HepG2 (cell line): ENCODE data around the gene TEX50. TPM values are rescaled to one million over a fixed set of nuclear protein-coding genes. Genes with fewer than 3 reads are reported as not detected.

ENCODE experiments used
- ATAC-seq: fragments of 200-7000 bp; cut with Tn5 transposase; 3 replicates; pipeline ENCODE4 v1.9.1; 2020; ENCODE audit warnings: mild to moderate bottlenecking, moderate library complexity
- BruUV-seq: library from RNA; stranded (reverse); fragments of 400-500 nt; replicated peaks from 2 replicates; lab custom pipeline; 2021; lab: Mats Ljungman, UMichigan
- CTCF ChIA-PET: fragments of 300-600 bp; formaldehyde crosslinking; extraction: SDS; loops from one replicate; lab custom pipeline; 2021; ENCODE audit warnings: low total read pairs, inconsistent platforms, low intra/inter-chr PET ratio; lab: Yijun Ruan, JAX
- POLR2A ChIA-PET: fragments of 350-600 bp; sonication (Branson Sonifier 250); formaldehyde crosslinking; loops from one replicate; lab custom pipeline; 2020; ENCODE audit warnings: antibody characterized with exemption, inconsistent platforms; lab: Yijun Ruan, JAX
- DNase-seq: peaks from one replicate; pipeline ENCODE4 v3.0.0-alpha.2; 2015; ENCODE audit warnings: low spot score
- FAIRE-seq: peaks from 3 replicates; lab custom pipeline; 2011; peaks lifted over from hg19 to GRCh38; lab: Jason Lieb, UNC
- H2AFZ ChIP-seq: one replicate; pipeline ENCODE4 v1.6.1; 2011; ENCODE audit warnings: low read length, inconsistent platforms
- H3K27ac ChIP-seq: fragments of 300-600 bp; 3 replicates; pipeline ENCODE4 v1.8.0; 2011; ENCODE audit warnings: mixed run types, mild to moderate bottlenecking, mixed read lengths, low read length, inconsistent platforms; ENCODE audit not compliant: insufficient read depth; ENCODE audit errors: extremely low read length
- H3K27me3 ChIP-seq, 2 experiments: fragments of 200-600 bp in 1 of 2; 2 replicates in 1 of 2; 3 replicates in 1 of 2; pipeline versions ENCODE4 v1.6.0 to v1.8.0; 2011; ENCODE audit warnings: low read length in 2 of 2, mild to moderate bottlenecking in 2 of 2, moderate library complexity in 2 of 2, inconsistent platforms in 1 of 2; ENCODE audit not compliant: insufficient read depth in 2 of 2, control insufficient read depth in 1 of 2
- H3K36me3 ChIP-seq, 2 experiments: fragments of 200-600 bp in 1 of 2; replicated peaks in 1 of 2; 2 replicates in 1 of 2; 3 replicates in 1 of 2; pipeline versions ENCODE4 v1.5.1 to v1.8.0; 2011; ENCODE audit warnings: low read length in 2 of 2, inconsistent platforms in 1 of 2; ENCODE audit not compliant: insufficient read depth in 2 of 2, control insufficient read depth in 1 of 2
- H3K4me1 ChIP-seq: 2 replicates; pipeline ENCODE4 v1.5.1; 2012; ENCODE audit warnings: low read length, inconsistent platforms; ENCODE audit not compliant: insufficient read depth
- H3K4me2 ChIP-seq: 2 replicates; pipeline ENCODE4 v1.6.0; 2011; ENCODE audit warnings: low read depth, low read length, inconsistent platforms
- H3K4me3 ChIP-seq, 3 experiments: fragments of 200-600 bp in 1 of 3; sonication (generic), shearing (Covaris generic) in 1 of 3; replicated peaks in 1 of 3; 2 replicates each; pipeline ENCODE4 v1.5.1; 2011 to 2016; ENCODE audit warnings: low read length in 3 of 3, inconsistent platforms in 2 of 3, low read depth in 2 of 3, mild to moderate bottlenecking in 2 of 3, control low read depth in 1 of 3, mixed read lengths in 1 of 3; ENCODE audit not compliant: insufficient read depth in 1 of 3
- H3K79me2 ChIP-seq: one replicate; pipeline ENCODE4 v1.6.1; 2011; ENCODE audit warnings: low read length, inconsistent platforms; ENCODE audit not compliant: insufficient read depth
- H3K9ac ChIP-seq: 2 replicates; pipeline ENCODE4 v1.6.0; 2011; ENCODE audit warnings: mild to moderate bottlenecking, low read depth, low read length, inconsistent platforms; ENCODE audit not compliant: insufficient read depth
- H3K9me3 ChIP-seq: 2 replicates; pipeline ENCODE4 v1.5.1; 2012; ENCODE audit warnings: mild to moderate bottlenecking, low read length
- H4K20me1 ChIP-seq: 2 replicates; pipeline ENCODE4 v1.6.0; 2011; ENCODE audit warnings: inconsistent platforms, mild to moderate bottlenecking, low read length, moderate library complexity; ENCODE audit not compliant: insufficient read depth
- CTCF ChIP-seq: sonication (generic); formaldehyde crosslinking; IDR thresholded peaks from 2 replicates; pipeline ENCODE4 v1.5.0; 2020; ENCODE audit warnings: mild to moderate bottlenecking, missing genetic modification reagents, moderate library complexity
- HOXA7 ChIP-seq: sonication (generic); formaldehyde crosslinking; IDR thresholded peaks from 2 replicates; pipeline ENCODE4 v1.8.1; 2022; ENCODE audit warnings: mild to moderate bottlenecking, missing genetic modification reagents, moderate library complexity
- MTF1 ChIP-seq: sonication (generic); formaldehyde crosslinking; IDR thresholded peaks from 2 replicates; pipeline ENCODE4 v1.5.0; 2020; ENCODE audit warnings: missing genetic modification reagents
- NR2C2 ChIP-seq: sonication (generic); formaldehyde crosslinking; IDR thresholded peaks from 2 replicates; pipeline ENCODE4 v1.4.0; 2020; ENCODE audit warnings: missing genetic modification reagents, mild to moderate bottlenecking, moderate library complexity, borderline replicate concordance
- RAD51 ChIP-seq: fragments of 450-650 bp; IDR thresholded peaks from 2 replicates; pipeline ENCODE4 v1.6.1; 2016; ENCODE audit warnings: borderline replicate concordance
- SMARCE1 ChIP-seq: fragments of 450-650 bp; IDR thresholded peaks from 2 replicates; pipeline ENCODE4 v1.6.1; 2017; ENCODE audit warnings: borderline replicate concordance
- SRSF4 ChIP-seq: fragments of 200-400 bp; formaldehyde crosslinking; IDR thresholded peaks from one replicate; pipeline ENCODE4 v1.6.1; 2018; ENCODE audit warnings: mild to moderate bottlenecking, low read depth, low read length, moderate library complexity; ENCODE audit not compliant: poor library complexity, severe bottlenecking
- STAG1 ChIP-seq: sonication (generic); formaldehyde crosslinking; IDR thresholded peaks from 2 replicates; pipeline ENCODE4 v1.4.0; 2020; ENCODE audit warnings: missing genetic modification reagents
- ZNF720 ChIP-seq: sonication (generic); formaldehyde crosslinking; IDR thresholded peaks from 2 replicates; pipeline ENCODE4 v1.4.0; 2020; ENCODE audit warnings: missing genetic modification reagents
- WGBS: methylation state at CpG from one replicate; pipeline ENCODE4 v1.1.6; 2017; ENCODE audit warnings: low lambda C conversion rate; 5-methylcytosine and 5-hydroxymethylcytosine counted together
- in situ Hi-C: cut with HindIII; loops from 2 replicates; pipeline ENCODE4 v1.10.0; 2017; ENCODE audit warnings: low pct_unique_long_range_greater_than_20kb; ENCODE audit not compliant: extremely low pct_ligation_motif_present
- intact Hi-C: fragments of 100-400 bp; cut with micrococcal nuclease; formaldehyde crosslinking; loops from one replicate; pipeline ENCODE4 v1.10.0; 2022; ENCODE audit not compliant: unreplicated experiment
- polyA plus RNA-seq, 8 experiments: library from polyadenylated mRNA; depleted of rRNA in 3 of 8; stranded (reverse) in 7 of 8; unstranded in 1 of 8; fragments of >200 nt; fragmentation: Illumina TruSeq in 4 of 8; extraction: Trizol in 4 of 8; gene quantifications; 2 replicates each; pipeline versions ENCODE4 v1.2.1 to v1.2.3, GENCODE V29; 2011 to 2016; ENCODE audit warnings: low read depth in 4 of 8, missing spikeins in 1 of 8, mixed read lengths in 1 of 8; ENCODE audit not compliant: insufficient read depth in 1 of 8
- total RNA-seq, 5 experiments: library from RNA; depleted of rRNA; stranded (reverse); fragments of >200 nt; fragmentation: Illumina TruSeq; extraction: Trizol; gene quantifications; 2 replicates each; pipeline ENCODE4 v1.2.3, GENCODE V29; 2016; ENCODE audit warnings: low read depth in 1 of 5

Gene TEX50
- total and polyA plus RNA-seq, 2 of the 13 experiments (the other 11 are each of a cell fraction or from before 2014, with no cell fraction given) = not detected

- FAIRE-seq (no peak), ATAC-seq (peak; percentile 52), DNase-seq (no peak)
- H2AFZ ChIP-seq = no peak overlapping the region
- in situ Hi-C loops = no loop called here
- BruUV-seq = no TSS peak
- H3K4me1 ChIP-seq = no peaks in the 10 kb centered on the region
- no peaks in the 10 kb centered on the region for H3K36me3 ChIP-seq
- H3K9ac ChIP-seq = no peak overlapping the region
- no peak overlapping the region for H3K27ac ChIP-seq
- H3K79me2 ChIP-seq = no peaks in the 10 kb centered on the region
- TF ChIP-seq SMARCE1 (no peak), HOXA7 (CRISPR knock-in tag) (no peak), SRSF4 (no peak), MTF1 (CRISPR knock-in tag) (no peak), ZNF720 (CRISPR knock-in tag) (no peak)
- intact Hi-C loops = no loop called here
- no peaks in the 10 kb centered on the region for H4K20me1 ChIP-seq
- no peaks in the 10 kb centered on the region for H3K9me3 ChIP-seq
- POLR2A ChIA-PET = no interaction called here
- H3K4me2 ChIP-seq = no peak overlapping the region
- CTCF ChIA-PET = no interaction called here
- no peak overlapping the region for H3K4me3 ChIP-seq
- H3K27me3 ChIP-seq = no peaks in the 10 kb centered on the region
Measured at GRCh38 chr1:173627269-173627668, 7.9 kb upstream of the TEX50 start.

GRCh38 chr1:173628888-173629287 is 6.2 kb upstream of the TEX50 start:
- Histone ChIP-seq H3K4me2 (no peak overlapping the region), H3K4me3 (no peak overlapping the region), H3K9me3 (no peaks in the 10 kb centered on the region), H3K27me3 (no peaks in the 10 kb centered on the region), H3K79me2 (no peaks in the 10 kb centered on the region), H2AFZ (no peak overlapping the region), H3K9ac (no peak overlapping the region), H3K27ac (no peak overlapping the region), H3K4me1 (no peaks in the 10 kb centered on the region), H4K20me1 (no peaks in the 10 kb centered on the region), H3K36me3 (no peaks in the 10 kb centered on the region)
- POLR2A ChIA-PET = no interaction called here
- FAIRE-seq = no peak
- in situ Hi-C loops = no loop called here
- TF ChIP-seq CTCF (CRISPR knock-in tag) (peak; percentile 20; the same call in 1 of the 2 replicates), STAG1 (CRISPR knock-in tag) (0 out of 2 replicates have a peak, but pooled peaks have one; percentile 19), NR2C2 (CRISPR knock-in tag) (no peak), RAD51 (no peak)
- BruUV-seq = no TSS peak
- no peak for DNase-seq
- ATAC-seq = no peak
- intact Hi-C loops = no loop called here
- CTCF ChIA-PET = no interaction called here
- WGBS = 47% methylated on average over 3 of the region's 3 CpGs
